Suprapubic skin (tissue), 4 donors: ENCODE measurements around the gene OSBPL6. TPM values are rescaled to one million over a fixed set of nuclear protein-coding genes. Genes with fewer than 3 reads are reported as not detected.

ENCODE experiments used
- DNase-seq, 2 donors: peaks; one replicate each; pipeline ENCODE4 v3.0.0-alpha.2; 2019; ENCODE audit warnings: low spot score in 2 of 2
- H3K27ac ChIP-seq: fragments of 200-600 bp; sonication (generic); one replicate; pipeline ENCODE4 v1.5.1; 2019
- H3K27me3 ChIP-seq: fragments of 200-600 bp; sonication (generic); one replicate; pipeline ENCODE4 v1.5.1; 2019
- H3K36me3 ChIP-seq: fragments of 200-600 bp; sonication (generic); one replicate; pipeline ENCODE4 v1.5.1; 2019
- H3K4me1 ChIP-seq: fragments of 200-600 bp; sonication (generic); one replicate; pipeline ENCODE4 v1.5.1; 2019
- H3K4me3 ChIP-seq: fragments of 200-600 bp; sonication (generic); one replicate; pipeline ENCODE4 v1.5.1; 2019; ENCODE audit warnings: mild to moderate bottlenecking
- H3K9me3 ChIP-seq: fragments of 200-600 bp; sonication (generic); one replicate; pipeline ENCODE4 v1.5.1; 2019
- CTCF ChIP-seq, 2 donors: fragments of 200-600 bp in 1 of 2; fragments of 450-650 bp in 1 of 2; sonication (generic) in 1 of 2; IDR thresholded peaks; one replicate each; pipeline ENCODE4 v1.5.1; 2016 to 2019; ENCODE audit warnings: antibody characterized with exemption in 2 of 2, mild to moderate bottlenecking in 1 of 2, moderate library complexity in 1 of 2
- EP300 ChIP-seq: sonication (generic); formaldehyde crosslinking; IDR thresholded peaks from one replicate; pipeline ENCODE4 v1.6.1; 2017; ENCODE audit warnings: antibody characterized with exemption
- POLR2A ChIP-seq, 2 donors: fragments of 450-650 bp; IDR thresholded peaks; one replicate each; pipeline ENCODE4 v1.6.1; 2017; ENCODE audit warnings: antibody characterized with exemption in 2 of 2, mild to moderate bottlenecking in 2 of 2, moderate library complexity in 2 of 2
- POLR2AphosphoS5 ChIP-seq, 3 donors: sonication (generic); formaldehyde crosslinking; IDR thresholded peaks; one replicate each; pipeline ENCODE4 v1.6.1; 2017; ENCODE audit warnings: antibody characterized with exemption in 3 of 3
- whole genome bisulfite sequencing: methylation state at CpG from one replicate; pipeline ENCODE4 v1.1.5; 2018; 5-methylcytosine and 5-hydroxymethylcytosine counted together
- total RNA-seq, 4 donors: library from RNA; depleted of rRNA; stranded (reverse); fragments of >200 nt; gene quantifications; one replicate each; pipeline ENCODE4 v1.1.0, GENCODE V29; 2016

OSBPL6 gene
- total RNA-seq, 4 donors from 2014 or later = 19.5 to 30.9 (median 23.9) TPM

- no peak for TF ChIP-seq POLR2AphosphoS5 (IDR thresholded peaks at IDR 0.05)
- no peak for TF ChIP-seq CTCF (IDR thresholded peaks at IDR 0.05)
- TF ChIP-seq POLR2A (IDR thresholded peaks at IDR 0.05) = no peak
- TF ChIP-seq EP300 = no peak
- Histone ChIP-seq H3K36me3 (no peaks in the 10 kb centered on the region), H3K27me3 (no peaks in the 10 kb centered on the region), H3K4me3 (no peak overlapping the region), H3K4me1 (no peaks in the 10 kb centered on the region), H3K9me3 (no peaks in the 10 kb centered on the region), H3K27ac (no peak overlapping the region)
- no peak for DNase-seq
Measured at GRCh38 chr2:178291703-178292102, 97.4 kb downstream of the OSBPL6 start.

GRCh38 chr2:178292586-178292985 is 98.3 kb downstream of the OSBPL6 start:
- no peaks in the 10 kb centered on the region for H3K4me1 ChIP-seq
- WGBS = 72% methylated on average over 1 of the region's 1 CpG
- H3K4me3 ChIP-seq = no peak overlapping the region
- DNase-seq = no peak
- no peak overlapping the region for H3K27ac ChIP-seq
- H3K36me3 ChIP-seq = no peaks in the 10 kb centered on the region
- H3K9me3 ChIP-seq = no peaks in the 10 kb centered on the region
- TF ChIP-seq POLR2AphosphoS5 (IDR thresholded peaks at IDR 0.05) (no peak), CTCF (IDR thresholded peaks at IDR 0.05) (no peak), EP300 (no peak), POLR2A (IDR thresholded peaks at IDR 0.05) (no peak)
- no peaks in the 10 kb centered on the region for H3K27me3 ChIP-seq

- WGBS = 86% methylated on average over 4 of the region's 4 CpGs
- no peaks in the 10 kb centered on the region for H3K9me3 ChIP-seq
- TF ChIP-seq POLR2AphosphoS5 (IDR thresholded peaks at IDR 0.05) (no peak), POLR2A (IDR thresholded peaks at IDR 0.05) (no peak), EP300 (no peak), CTCF (IDR thresholded peaks at IDR 0.05) (no peak)
- no peaks in the 10 kb centered on the region for H3K27me3 ChIP-seq
- no peak overlapping the region for H3K27ac ChIP-seq
- DNase-seq = no peak
- H3K4me1 ChIP-seq = peaks cover 6% of the 10 kb centered on the region
- no peaks in the 10 kb centered on the region for H3K36me3 ChIP-seq
- H3K4me3 ChIP-seq = no peak overlapping the region
Measured at GRCh38 chr2:178295115-178295514, 100.8 kb downstream of the OSBPL6 start.

- no peak for DNase-seq
- peaks cover 6% of the 10 kb centered on the region for H3K4me1 ChIP-seq
- no peak overlapping the region for H3K27ac ChIP-seq
- H3K36me3 ChIP-seq = no peaks in the 10 kb centered on the region
- H3K27me3 ChIP-seq = no peaks in the 10 kb centered on the region
- no peaks in the 10 kb centered on the region for H3K9me3 ChIP-seq
- no peak overlapping the region for H3K4me3 ChIP-seq
- WGBS = 66% methylated on average over 3 of the region's 3 CpGs
- no peak for TF ChIP-seq EP300
- no peak for TF ChIP-seq POLR2AphosphoS5 (IDR thresholded peaks at IDR 0.05)
- TF ChIP-seq POLR2A (IDR thresholded peaks at IDR 0.05) = no peak
- TF ChIP-seq CTCF (IDR thresholded peaks at IDR 0.05) = no peak
Measured at GRCh38 chr2:178295906-178296305, 101.6 kb downstream of the OSBPL6 start.

- H3K36me3 ChIP-seq = no peaks in the 10 kb centered on the region
- no peaks in the 10 kb centered on the region for H3K9me3 ChIP-seq
- H3K27ac ChIP-seq = no peak overlapping the region
- no peaks in the 10 kb centered on the region for H3K27me3 ChIP-seq
- TF ChIP-seq EP300 = no peak
- no peak for TF ChIP-seq POLR2A (IDR thresholded peaks at IDR 0.05)
- no peak for TF ChIP-seq CTCF (IDR thresholded peaks at IDR 0.05)
- TF ChIP-seq POLR2AphosphoS5 (IDR thresholded peaks at IDR 0.05) = no peak
- WGBS = 74% methylated on average over 5 of the region's 5 CpGs
- no peak for DNase-seq
- no peak overlapping the region for H3K4me3 ChIP-seq
- peaks cover 6% of the 10 kb centered on the region for H3K4me1 ChIP-seq
Measured at GRCh38 chr2:178296394-178297090, 102.2 kb downstream of the OSBPL6 start.
